ENCODE results near the gene FOXP1. TPM values are rescaled to one million over a fixed set of nuclear protein-coding genes. Genes with fewer than 3 reads are reported as not detected.

The FOXP1 gene
- total and polyA plus RNA-seq, 4 donors, result 4.9 to 35.4 (median 32.0) TPM

GRCh38 chr3:71168880-71169411 lies 414.6 kb downstream of the FOXP1 start (continued):
- TF ChIP-seq CTCF (IDR thresholded peaks at IDR 0.05; ENCODE audit: low read depth, low read length, missing input control), result no peak
- TF ChIP-seq RXRA (IDR thresholded peaks at IDR 0.05), result no peak

GRCh38 chr3:71168121-71168721 lies 415.3 kb downstream of the FOXP1 start:
- no peaks in the 10 kb centered on the region for H3K9me3 ChIP-seq (ENCODE audit: control insufficient read depth in 4 of 4, low read length in 3 of 4)
- TF ChIP-seq MAX (IDR thresholded peaks at IDR 0.05), result no peak
- TF ChIP-seq REST (IDR thresholded peaks at IDR 0.05), result no peak
- no peak for TF ChIP-seq SP1 (IDR thresholded peaks at IDR 0.05)
- TF ChIP-seq YY1 (IDR thresholded peaks at IDR 0.05), result no peak
- TF ChIP-seq HNF4G (IDR thresholded peaks at IDR 0.05), result no peak
- TF ChIP-seq NR2F2 (IDR thresholded peaks at IDR 0.05), result no peak
- no peak for TF ChIP-seq EGR1 (IDR thresholded peaks at IDR 0.05; ENCODE audit: low read depth in 2 of 2)
- no peak for TF ChIP-seq RXRA (IDR thresholded peaks at IDR 0.05)
- no peaks in the 10 kb centered on the region for H3K27me3 ChIP-seq (ENCODE audit: control insufficient read depth in 4 of 4, insufficient read depth in 4 of 4, low read length in 3 of 4)
- no peak overlapping the region for H3K9ac ChIP-seq (ENCODE audit: low read depth in 1 of 2, low read length in 2 of 2)
- no peak overlapping the region for H3K4me3 ChIP-seq (ENCODE audit: low read depth in 1 of 3, low read length in 3 of 3)
- H3K27ac ChIP-seq (ENCODE audit: low read depth in 1 of 2, low read length in 2 of 2), result no peak overlapping the region
- DNase-seq (ENCODE audit: low spot score), result no peak
- WGBS, result 93% methylated on average over 6 of the region's 6 CpGs
- peaks cover 0 to 3% (median 0%) of the 10 kb centered on the region in 4 donors for H3K36me3 ChIP-seq (ENCODE audit: control insufficient read depth in 4 of 4, insufficient read depth in 3 of 4, low read depth in 1 of 4, low read length in 3 of 4)
- peaks cover 0 to 10% (median 8%) of the 10 kb centered on the region in 4 donors for H3K4me1 ChIP-seq (ENCODE audit: control insufficient read depth in 4 of 4, insufficient read depth in 4 of 4, low read length in 3 of 4)

- Histone ChIP-seq H3K4me1 (ENCODE audit: control insufficient read depth in 4 of 4, insufficient read depth in 4 of 4, low read length in 3 of 4) (peaks cover 0 to 14% (median 12%) of the 10 kb centered on the region in 4 donors), H3K36me3 (ENCODE audit: control insufficient read depth in 4 of 4, insufficient read depth in 3 of 4, low read depth in 1 of 4, low read length in 3 of 4) (peaks cover 0 to 3% (median 0%) of the 10 kb centered on the region in 4 donors), H3K9ac (ENCODE audit: low read depth in 1 of 2, low read length in 2 of 2) (no peak overlapping the region), H3K27ac (ENCODE audit: low read depth in 1 of 2, low read length in 2 of 2) (no peak overlapping the region), H3K9me3 (ENCODE audit: control insufficient read depth in 4 of 4, low read length in 3 of 4) (no peaks in the 10 kb centered on the region), H3K27me3 (ENCODE audit: control insufficient read depth in 4 of 4, insufficient read depth in 4 of 4, low read length in 3 of 4) (no peaks in the 10 kb centered on the region), H3K4me3 (ENCODE audit: low read depth in 1 of 3, low read length in 3 of 3) (no peak overlapping the region)
- WGBS, result 72% methylated on average over 10 of the region's 10 CpGs
- no peak for TF ChIP-seq REST (IDR thresholded peaks at IDR 0.05)
- TF ChIP-seq CTCF (IDR thresholded peaks at IDR 0.05; ENCODE audit: low read depth, low read length, missing input control), result no peak
- no peak for TF ChIP-seq JUND (IDR thresholded peaks at IDR 0.05)
- TF ChIP-seq NR2F2 (IDR thresholded peaks at IDR 0.05), result no peak
- no peak for TF ChIP-seq HNF4G (IDR thresholded peaks at IDR 0.05)
- no peak for TF ChIP-seq FOXA2 (IDR thresholded peaks at IDR 0.05)
- TF ChIP-seq HNF4A (conservative IDR thresholded peaks at IDR 0.05), result no peak
- no peak for TF ChIP-seq GABPA (IDR thresholded peaks at IDR 0.05 in 1 of 2, conservative IDR thresholded peaks at IDR 0.05 in 1 of 2)
- TF ChIP-seq YY1 (IDR thresholded peaks at IDR 0.05), result no peak
- TF ChIP-seq RXRA (IDR thresholded peaks at IDR 0.05), result no peak
- no peak for TF ChIP-seq SP1 (IDR thresholded peaks at IDR 0.05)
- no peak for DNase-seq (ENCODE audit: low spot score)
Measured at GRCh38 chr3:71166339-71167240, 416.9 kb downstream of the FOXP1 start.
